Activated naive CD4-positive, alpha-beta T cell (primary cell): ENCODE measurements around the gene USP9X.
"Not testable (repeated sequence)": the region's sequence is repeated elsewhere in the genome, so short reads cannot be mapped to it uniquely, and the experiment has no call there.

Source experiments
- DNase-seq, 4 experiments: peaks; one replicate each; lab custom pipeline; 2025; lab: John Stamatoyannopoulos, UW

USP9X gene

DNA sequence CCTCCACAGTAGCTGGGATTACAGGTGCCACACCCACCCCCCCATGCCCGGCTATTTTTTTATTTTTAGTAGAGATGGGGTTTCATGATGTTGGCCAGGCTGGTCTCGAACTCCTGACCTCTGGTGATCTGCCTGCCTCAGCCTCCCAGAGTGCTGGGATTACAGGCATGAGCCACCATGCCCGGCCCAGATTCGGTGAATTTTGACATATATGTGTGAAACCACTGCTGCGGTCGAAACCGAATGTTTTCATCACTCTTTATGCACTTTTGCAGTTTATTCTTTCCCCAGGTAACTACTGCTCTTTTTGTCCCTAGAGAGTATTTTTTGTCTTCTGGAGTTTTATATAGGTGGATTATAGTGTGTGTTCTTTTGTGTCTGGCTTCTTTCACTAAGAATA is 101.7 kb downstream of the USP9X start:
- not testable (repeated sequence) for DNase-seq

DNA sequence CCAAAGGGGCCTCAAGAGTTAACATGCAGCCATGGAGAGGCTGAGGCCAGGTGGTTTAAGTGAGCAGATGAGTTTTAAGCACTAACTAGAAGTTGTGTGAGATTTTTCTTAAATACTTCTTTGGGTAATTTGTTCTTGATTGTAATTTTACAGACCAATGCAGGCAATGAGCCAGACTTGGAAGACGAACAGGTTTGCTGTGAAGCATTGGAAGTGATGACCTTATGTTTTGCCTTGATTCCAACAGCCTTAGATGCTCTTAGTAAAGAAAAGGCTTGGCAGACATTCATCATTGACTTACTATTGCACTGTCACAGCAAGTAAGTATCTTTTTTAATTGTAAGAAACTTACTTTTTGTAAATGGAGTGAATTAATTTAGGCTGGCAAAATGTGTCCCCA is 103.9 kb downstream of the USP9X start:
- no peak for DNase-seq

DNA sequence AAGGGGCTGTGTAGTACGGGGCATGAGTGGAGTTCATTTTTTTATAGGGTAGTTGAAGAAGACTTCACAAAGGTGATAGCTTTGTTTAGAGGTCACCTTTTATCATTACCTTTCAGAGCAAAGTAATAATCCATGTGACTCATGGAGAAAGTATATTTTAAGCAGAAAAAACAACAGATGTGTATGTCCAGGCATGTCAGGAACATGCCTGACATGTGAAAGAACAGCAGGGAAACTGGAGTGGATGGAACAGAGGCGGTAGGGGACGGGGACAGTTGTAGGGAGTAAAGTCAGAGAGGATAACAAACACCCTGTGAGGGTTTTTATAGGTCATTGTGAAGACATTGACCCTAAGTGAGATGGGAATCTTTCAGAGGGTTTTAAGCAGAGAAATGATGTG is 107.6 kb downstream of the USP9X start:
- DNase-seq: no peak

DNA sequence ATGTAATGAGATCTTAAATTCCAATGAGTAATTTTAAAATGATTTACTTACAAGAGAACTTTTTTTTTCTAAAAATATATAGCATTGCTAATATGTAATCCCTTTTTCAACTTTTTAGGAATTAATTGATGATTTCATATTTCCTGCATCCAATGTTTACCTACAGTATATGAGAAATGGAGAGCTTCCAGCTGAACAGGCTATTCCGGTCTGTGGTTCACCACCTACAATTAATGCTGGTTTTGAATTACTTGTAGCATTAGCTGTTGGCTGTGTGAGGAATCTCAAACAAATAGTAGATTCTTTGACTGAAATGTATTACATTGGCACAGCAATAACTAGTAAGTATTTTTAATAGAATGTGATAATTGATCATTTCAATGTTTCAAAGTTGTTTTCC is 113.2 kb downstream of the USP9X start:
- no peak for DNase-seq

DNA sequence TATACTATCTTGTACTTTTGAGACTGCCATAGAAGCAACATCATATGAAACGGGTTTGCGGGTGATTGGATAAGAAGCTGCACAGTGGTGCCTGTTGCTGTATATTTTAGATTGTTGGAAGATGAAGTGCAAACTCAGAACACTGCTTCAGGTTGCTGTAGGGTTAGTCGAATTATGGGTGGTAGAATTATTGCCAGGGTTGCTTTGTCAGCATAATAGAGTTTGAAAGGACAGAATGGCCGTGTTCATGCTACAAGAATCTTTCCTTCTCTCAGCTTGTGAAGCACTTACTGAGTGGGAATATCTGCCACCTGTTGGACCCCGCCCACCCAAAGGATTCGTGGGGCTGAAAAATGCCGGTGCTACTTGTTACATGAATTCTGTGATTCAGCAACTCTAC is 115.5 kb downstream of the USP9X start:
- no peak for DNase-seq

DNA sequence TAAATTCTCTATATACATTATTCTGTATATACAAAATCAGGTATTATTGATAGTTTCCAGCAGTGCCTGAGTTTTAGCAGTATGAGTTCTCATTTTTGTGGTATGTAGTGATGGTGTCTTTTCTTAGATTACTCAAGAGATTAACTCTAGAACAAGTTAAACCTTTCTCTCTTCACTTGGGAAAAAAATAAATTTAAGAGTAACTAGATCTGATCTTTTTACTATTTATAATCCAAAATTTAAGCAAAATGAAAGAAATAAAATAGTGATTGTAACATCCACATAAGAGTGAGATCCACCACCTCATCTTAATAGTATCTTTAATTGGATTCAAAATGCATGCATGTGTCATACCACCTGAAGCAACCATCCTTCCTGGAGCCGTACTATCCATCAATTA is 124.6 kb downstream of the USP9X start:
- DNase-seq: no peak

DNA sequence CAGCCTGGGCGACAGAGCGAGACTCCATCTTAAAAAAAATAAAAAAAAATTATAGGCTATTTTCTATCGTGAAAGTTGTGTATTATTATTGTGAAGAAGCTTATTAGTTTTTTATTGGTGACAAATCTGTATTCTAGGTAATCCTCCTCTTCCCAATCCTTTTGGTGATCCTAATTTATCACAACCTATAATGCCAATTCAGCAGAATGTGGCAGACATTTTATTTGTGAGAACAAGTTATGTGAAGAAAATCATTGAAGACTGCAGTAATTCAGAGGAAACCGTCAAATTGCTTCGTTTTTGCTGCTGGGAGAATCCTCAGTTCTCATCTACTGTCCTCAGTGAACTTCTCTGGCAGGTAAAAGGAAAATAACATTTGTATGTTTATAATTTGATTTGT is 139.4 kb downstream of the USP9X start:
- no peak for DNase-seq

DNA sequence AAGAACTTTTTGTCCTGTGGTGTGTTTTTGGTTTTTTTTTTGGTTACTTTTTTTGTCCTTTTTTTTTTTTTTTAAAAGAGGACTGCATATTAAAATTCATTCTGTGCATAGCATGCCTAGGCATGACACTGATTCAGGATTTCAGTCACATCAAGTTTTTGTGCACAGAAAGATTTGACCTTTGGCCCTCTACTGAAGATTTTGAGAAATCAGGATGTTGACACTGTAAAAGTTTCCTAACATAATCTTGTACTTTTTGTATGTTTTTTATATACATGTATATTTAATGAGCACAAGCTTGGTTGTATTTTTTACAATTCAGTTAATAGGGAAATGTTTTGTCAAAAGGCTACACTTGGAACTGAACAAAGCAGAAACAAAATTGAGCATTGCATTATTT is 148.7 kb downstream of the USP9X start:
- no peak for DNase-seq

DNA sequence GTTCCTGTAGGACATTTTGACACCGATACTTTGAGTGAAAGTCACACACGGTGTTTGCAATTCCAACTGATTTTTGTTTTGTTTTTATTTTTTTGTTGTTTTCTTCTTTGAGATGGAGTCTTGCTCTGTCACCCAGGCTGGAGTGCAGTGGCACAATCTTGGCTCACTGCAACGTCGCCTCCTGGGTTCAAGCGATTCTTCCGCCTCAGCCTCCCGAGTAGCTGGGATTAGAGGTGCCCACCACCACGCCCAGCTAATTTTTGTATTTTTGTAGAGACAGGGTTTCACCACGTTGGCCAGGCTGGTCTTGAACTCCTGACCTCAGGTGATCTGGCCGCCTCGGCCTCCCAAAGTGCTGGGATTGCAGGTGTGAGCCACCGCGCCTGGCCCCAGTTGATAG is 149.2 kb downstream of the USP9X start:
- not testable (repeated sequence) for DNase-seq

DNA sequence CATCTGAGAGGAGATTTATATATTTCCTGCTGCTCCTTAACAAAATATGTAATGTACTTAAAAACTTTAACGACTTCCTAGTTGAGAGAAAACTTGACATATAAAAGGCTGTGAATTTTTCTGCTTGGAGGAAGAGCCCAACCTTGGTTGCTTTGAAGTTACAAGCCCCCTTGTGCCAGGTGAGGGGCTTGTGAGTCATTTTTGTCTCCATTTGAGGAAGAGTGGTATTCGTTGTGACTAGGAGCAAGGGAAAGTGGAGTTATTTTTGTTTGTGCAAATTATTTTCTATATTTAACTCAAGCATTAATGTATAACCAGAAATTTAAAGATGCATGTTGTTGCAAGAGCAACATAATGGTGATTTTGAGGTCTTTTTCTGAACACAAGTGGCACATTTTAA is 149.7 kb downstream of the USP9X start:
- no peak for DNase-seq

DNA sequence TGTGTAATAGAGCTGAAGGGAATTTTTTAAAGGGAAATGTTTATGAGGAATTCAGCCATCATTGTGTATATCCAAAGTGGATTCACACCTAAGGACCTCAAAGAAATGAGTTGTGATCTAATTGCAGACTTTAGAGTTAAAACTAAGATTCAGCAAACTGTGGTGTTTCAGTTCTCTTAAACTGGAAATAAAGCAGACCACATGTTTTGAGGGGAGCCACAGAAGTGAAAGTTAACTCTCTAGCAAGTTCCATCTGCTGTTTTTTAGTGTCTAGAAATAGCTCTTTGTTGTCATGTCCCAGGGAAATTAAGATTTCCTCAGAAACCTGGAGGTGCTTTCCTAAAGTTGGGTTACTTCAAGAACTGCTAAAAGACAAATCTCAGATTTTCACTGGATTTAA is 151.4 kb downstream of the USP9X start:
- no peak for DNase-seq

DNA sequence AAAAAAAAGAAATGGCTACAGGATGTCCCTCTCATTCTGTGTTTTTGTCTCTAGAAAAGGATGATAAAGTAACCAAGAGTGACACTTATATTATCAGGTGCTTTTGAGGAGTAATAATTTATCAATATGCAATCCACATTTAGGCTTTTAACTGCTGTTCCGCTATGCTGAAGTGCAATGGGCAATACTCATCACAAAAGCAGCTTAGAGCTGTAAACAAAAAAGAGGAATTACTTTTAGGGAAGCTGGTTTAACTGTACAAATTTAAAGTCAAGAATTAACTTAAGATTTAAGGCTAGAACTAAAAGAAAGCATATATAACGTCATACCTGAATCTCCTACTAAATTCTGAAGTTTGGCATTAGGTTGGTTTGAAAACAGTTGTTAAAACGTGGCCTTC is 155.3 kb downstream of the USP9X start:
- DNase-seq: no peak

DNA sequence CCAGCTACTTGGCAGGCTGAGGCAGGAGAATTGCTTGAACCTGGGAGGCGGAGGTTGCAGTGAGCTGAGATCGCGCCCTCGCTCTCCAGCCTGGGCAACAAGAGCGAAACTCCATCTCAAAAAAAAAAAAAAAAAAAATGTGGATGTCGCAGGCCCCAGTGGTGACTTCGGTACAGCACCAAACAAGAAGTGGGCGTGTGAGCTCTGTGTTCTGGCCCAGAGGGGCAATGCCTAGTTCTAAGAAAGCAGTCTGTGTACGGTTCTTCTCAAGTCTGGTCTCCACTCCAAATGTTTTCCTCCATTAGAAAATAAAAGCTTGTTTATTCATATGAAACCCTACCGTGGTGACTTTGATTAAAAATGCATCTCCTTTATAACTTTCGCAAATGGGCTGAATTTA is 156.7 kb downstream of the USP9X start:
- no peak for DNase-seq

DNA sequence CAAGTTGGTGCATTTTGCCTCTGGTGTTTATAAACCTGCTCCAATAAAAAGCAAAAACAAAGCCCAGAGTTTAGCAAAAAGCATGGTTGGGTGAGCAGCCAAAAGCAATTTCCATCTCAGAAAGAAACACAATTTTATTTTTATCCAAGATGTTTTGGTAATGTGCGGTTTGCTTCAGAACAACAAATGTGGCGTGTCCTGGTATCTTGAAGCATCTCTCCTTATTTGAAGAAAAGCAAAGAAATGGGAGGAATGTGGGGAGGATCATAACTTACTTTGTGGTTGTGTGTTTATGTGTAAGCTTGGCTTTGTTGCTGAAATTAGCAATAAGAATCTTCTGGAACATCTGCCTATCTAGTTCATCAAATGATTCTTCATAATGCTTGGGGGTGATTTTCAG is 160.4 kb downstream of the USP9X start:
- no peak for DNase-seq

DNA sequence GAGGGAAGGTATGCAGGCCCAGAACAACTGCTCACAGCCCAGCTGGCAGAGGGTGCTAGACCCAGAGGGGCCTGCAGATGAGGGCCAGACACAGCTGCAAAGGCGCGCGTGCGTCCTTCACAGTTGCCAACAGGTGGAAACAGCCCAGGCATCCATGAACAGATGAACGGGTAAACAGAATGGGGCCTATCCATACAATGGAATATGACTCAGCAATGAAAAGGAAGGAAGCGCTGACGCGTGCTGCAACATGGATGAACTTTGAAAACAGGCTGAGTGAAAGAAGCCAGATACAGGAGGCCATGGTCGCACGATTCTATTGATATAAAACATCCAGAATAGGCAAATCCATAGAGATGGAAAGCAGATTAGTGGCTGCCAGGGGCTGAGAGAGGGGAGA is 165.6 kb downstream of the USP9X start:
- DNase-seq: no peak

DNA sequence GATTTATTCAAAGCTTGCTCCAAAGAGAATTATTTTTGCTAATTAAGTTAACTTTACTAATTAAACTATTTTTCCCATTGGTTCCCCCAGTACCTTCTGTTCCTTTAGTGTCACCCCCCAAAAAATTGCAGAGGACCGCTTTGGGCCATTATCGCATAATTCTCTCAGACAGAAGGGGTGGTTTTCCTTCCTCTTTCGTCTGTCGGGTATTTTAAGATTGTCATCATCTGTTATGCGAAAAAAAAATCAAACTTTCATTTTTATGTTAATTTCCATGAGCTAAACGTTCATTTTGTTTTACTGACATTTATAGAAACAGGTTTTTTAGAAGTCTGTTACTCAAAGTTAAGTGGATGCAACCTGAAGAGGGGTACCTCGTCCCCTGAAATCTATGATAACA is 172.6 kb downstream of the USP9X start:
- no peak for DNase-seq

DNA sequence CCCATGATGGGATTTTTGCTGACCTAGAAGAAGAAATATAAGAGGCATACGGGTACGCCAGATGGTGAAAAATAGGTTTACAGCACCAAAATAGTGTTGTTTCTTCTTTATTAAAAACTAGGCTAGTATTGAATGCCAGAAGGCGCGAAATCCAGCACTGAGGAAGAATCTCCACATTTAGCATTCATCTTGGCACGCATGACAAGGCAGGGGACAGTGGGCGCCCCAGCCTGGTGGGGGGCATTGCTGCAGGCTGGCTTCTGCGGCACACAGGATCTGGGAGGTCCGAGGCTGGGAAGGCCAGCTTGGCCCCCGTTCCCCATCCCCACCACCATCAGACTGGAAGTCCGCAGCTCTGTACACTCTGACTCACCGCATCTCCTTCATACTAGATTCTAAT is 173.0 kb downstream of the USP9X start:
- no peak for DNase-seq

DNA sequence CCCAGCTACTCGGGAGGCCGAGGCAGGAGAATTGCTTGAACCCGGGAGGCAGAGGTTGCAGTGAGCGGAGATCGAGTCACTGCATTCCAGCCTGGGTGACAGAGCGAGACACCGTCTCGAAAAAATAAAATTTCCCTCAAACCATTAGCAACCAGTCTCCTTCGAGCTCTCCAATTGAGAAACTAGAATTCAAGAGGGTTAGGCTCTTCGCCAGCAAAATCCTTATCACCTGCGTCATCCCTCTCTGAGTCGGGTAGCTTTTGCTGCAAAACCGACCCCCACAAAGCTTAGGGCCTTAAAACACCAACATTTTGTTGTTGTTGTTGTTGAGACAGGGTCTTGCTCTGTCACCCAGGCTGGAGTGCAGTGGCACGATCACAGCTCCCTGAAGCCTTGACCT is 173.6 kb downstream of the USP9X start:
- no peak for DNase-seq

DNA sequence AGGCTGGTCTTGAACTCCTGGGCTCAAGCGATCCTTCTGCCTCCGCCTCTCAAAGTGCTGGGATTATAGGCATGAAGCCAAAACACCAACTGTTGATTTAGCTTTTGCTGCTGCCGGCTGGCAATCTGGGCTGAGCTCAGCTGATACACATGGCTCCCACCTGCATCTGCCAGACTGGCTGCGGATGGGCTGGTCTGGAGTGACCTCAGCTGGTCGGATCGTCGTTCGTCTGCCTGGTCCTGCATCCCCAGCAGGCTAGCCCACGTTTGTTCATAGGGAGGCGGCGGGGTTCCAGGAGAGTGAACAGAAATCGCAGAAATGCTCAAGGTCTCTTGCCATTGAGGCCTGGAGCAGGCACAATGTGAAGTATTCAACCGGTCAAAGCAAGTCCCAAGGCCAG is 174.3 kb downstream of the USP9X start:
- DNase-seq: no peak

DNA sequence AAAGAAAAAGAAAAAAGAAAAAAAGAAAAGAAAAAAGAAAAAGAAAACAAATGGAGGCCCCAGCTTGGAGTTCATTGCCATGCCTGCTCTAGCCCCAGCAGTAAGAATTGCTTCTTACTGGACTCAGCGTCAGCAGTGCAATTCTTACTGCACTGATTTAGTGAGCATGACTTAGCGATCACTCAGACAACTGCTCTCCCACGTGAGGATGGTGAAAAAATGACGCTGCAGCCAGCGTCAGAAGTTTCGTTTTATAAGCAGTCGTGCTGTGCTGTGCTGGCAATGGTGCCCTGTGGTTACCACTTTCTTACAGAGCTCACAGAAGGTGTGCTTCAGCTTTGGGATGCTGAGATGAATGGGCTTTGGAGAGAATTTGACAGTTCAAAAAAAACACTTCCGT is 180.4 kb downstream of the USP9X start:
- peak in 1 of 4 experiments; percentile 18 for DNase-seq

DNA sequence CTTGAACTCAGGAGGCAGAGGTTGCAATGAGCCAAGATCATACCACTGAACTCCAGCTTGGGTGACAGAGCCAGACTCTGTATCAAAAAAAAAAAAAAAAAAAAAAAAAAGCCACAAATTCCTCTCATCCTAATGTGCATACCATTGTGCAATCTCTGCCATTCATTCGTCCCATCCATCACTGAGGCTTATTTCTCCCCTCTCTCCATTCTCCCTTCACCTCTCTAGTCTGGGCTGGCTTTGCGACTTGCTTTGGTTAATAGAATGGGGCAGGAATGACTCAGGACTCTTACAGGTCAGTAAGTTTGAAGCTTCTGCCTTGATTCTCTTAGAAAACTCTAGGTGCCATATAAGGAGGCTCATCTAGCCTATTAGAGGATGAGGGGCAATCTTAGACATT is 188.4 kb downstream of the USP9X start:
- DNase-seq: no peak

DNA sequence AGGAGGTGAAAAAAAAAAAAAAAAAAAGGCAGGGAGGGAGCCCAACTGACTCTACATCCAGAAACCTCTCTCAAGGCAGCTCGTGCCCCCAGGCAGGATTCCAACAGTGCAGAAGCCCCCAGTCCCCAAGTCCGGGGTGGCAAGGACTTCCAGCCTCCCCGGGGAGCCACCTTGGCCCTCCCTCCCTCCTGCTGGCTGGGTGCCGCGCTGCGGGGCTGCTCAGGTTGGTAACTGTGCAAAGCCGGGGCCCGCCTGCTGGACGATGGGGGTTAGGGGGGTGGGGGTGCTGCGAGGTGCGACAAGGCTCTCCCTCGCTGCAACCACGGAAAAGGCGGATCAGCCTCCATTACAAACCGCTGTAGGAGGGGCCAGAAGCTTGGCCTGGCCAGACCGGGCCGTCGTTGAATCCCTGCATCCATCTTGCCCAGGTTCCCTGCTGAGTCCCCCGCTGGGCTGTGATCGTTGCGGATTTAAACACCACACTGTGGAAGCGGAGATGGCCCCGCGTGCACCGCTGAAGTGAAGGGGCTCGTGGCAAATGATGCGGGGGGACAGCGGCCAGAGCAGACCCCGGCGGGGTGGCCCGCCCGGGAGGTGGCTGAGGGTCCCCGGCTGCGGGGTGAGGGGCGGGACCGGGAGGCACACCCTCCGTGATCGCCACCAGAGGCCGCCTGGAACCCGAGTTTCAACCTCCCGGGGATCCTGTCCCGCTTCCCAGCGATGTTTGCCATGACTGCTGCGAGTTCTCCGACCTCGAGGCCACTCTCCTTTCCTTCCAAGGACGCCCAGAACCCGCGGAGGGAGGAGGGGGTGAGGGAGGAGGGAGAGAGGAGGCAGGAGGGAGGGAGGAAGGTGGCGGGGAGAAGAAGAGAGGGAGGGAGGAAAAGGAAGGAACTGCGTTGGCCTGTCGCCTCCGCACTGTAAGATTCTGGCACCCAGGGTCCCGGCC is 190.7 kb downstream of the USP9X start:
- peak; percentile 1 to 44 (median 9) for DNase-seq

DNA sequence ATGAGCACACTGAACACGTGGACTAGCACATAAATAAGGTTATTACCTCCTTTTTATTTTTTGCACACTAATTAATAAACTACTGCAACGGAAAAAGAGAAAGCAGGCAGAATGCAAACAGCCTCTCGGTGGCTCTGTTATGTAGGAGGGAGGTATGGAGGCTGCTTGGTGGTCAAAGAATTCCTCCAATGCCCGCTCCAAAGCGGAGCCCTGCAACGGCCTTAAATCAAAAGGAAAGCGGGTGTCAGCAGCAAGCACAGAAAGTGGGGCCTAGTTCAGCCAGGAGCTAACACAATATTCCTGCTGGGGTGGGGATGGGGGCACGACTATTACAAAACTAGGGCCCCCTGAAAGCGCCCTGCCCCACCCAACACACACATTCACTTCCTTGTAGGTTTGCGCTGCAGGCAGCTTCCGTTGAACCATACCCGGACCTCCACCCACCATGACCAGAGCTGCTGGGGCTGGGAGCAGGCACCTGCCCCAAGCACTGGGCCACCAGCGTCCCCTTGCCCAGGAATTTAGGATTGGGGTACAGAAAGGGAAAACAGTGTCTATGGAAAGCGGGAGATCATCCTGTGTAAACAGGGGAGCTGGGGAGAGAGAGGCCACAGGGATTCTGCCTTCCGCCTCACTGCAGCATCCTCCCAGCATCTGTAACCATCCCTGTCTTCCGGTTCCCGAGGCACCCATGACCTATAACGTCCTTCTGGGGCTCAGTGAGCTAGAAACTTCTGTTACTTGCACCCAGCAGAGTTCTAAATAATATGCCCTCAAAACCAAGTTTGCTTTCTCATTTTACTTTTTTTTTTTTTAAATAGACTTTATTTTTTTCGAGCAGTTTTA is 191.6 kb downstream of the USP9X start:
- no peak for DNase-seq
